ENCODE results near the gene TARBP1.

DNA sequence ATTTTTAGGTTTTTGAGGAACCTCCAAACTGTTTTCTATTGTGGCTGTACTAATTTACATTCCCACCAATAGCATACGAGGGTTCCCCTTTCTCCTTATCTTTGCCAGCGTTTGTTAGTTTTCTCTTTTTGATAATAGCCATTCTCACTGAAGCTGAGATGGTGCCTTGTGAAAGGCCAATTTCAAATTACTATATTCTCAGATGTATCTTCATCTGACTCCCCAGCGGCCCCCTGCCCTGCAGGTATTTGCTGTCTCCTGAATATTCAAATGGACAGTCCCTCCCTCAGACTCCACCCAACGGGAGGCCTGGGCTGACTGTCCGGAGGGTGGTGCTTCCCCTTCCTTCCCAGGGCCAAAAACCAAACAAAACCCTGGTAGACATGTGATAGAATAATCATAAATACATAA, 33.5 kb upstream of the TARBP1 start:
- TF ChIP-seq, protein P1, sequence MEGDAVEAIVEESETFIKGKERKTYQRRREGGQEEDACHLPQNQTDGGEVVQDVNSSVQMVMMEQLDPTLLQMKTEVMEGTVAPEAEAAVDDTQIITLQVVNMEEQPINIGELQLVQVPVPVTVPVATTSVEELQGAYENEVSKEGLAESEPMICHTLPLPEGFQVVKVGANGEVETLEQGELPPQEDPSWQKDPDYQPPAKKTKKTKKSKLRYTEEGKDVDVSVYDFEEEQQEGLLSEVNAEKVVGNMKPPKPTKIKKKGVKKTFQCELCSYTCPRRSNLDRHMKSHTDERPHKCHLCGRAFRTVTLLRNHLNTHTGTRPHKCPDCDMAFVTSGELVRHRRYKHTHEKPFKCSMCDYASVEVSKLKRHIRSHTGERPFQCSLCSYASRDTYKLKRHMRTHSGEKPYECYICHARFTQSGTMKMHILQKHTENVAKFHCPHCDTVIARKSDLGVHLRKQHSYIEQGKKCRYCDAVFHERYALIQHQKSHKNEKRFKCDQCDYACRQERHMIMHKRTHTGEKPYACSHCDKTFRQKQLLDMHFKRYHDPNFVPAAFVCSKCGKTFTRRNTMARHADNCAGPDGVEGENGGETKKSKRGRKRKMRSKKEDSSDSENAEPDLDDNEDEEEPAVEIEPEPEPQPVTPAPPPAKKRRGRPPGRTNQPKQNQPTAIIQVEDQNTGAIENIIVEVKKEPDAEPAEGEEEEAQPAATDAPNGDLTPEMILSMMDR (IDR thresholded peaks at IDR 0.05) = no peak
- TF ChIP-seq POLR2A (IDR thresholded peaks at IDR 0.05) = no peak

All from esophagus squamous epithelium (tissue), 4 donors.